Activated CD8-positive, alpha-beta memory T cell treated with anti-CD3 and anti-CD28 coated beads for 36 hours (primary cell): ENCODE results near the gene SP3. TPM values are rescaled to one million over a fixed set of nuclear protein-coding genes. Genes with fewer than 3 reads are reported as not detected.

Source experiments
- CTCF ChIA-PET: fragments of 350-600 bp; sonication (Branson Sonifier 250); formaldehyde crosslinking; loops from one replicate; lab custom pipeline; 2021; ENCODE audit warnings: antibody characterized with exemption; lab: Charles Lee
- POLR2A ChIA-PET: fragments of 350-600 bp; sonication (Branson Sonifier 250); formaldehyde crosslinking; loops from one replicate; lab custom pipeline; 2021; ENCODE audit warnings: antibody characterized with exemption; lab: Charles Lee
- total RNA-seq, 2 experiments: library from RNA; stranded (reverse); gene quantifications; one replicate each; pipeline ENCODE4 v1.2.3, GENCODE V29; 2021

The SP3 gene
- total RNA-seq, 2 experiments from 2014 or later, result 84.8 to 95.5 TPM

DNA sequence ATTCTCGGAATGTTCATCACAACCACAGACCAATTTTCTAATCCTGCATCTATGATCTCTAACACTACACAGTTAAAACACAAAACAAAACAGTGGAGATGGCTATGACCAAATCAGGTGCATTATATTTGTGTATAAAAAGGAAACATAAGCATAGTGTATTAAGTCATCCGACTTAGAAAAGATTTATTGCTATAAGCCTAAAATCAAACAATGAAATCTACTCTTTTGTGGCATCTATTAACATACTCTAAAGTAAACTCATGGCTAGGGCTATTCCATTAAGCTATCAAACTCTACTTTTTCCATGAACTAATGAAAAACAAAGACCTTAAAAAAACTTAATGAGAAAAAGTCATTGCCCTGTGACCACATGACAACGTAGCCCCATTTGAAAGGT lies 8.7 kb downstream of the SP3 start:
- CTCF ChIA-PET, result no interaction called here

GRCh38 chr2:173955867-173956266 lies 9.3 kb downstream of the SP3 start:
- ChIA-PET CTCF (no interaction called here), POLR2A (no interaction called here)

More for the DNA sequence above, 8.7 kb downstream of the SP3 start:
- POLR2A ChIA-PET, result no interaction called here

- POLR2A ChIA-PET, result no interaction called here
- CTCF ChIA-PET, result no interaction called here
Observed at GRCh38 chr2:173955004-173955403, 10.2 kb downstream of the SP3 start.

DNA sequence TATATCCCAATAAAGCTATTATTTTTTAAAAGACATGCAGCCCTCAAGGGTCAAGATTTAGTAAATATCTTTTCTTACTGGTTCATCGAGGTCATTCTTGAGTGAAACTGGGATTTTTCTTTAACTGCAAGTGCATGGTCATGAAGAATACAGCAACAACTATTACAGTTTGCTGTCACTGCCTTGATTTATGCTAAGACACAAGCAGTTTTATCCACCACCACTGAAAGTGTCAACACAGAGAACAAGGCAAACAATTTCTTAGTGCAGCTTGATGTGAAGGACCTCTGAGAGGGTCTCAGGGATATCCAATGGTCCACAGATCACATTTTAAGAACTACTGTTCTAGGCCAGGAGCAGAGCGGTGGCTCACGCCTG lies 12.1 kb downstream of the SP3 start:
- CTCF ChIA-PET, result no interaction called here
- POLR2A ChIA-PET, result no interaction called here

DNA sequence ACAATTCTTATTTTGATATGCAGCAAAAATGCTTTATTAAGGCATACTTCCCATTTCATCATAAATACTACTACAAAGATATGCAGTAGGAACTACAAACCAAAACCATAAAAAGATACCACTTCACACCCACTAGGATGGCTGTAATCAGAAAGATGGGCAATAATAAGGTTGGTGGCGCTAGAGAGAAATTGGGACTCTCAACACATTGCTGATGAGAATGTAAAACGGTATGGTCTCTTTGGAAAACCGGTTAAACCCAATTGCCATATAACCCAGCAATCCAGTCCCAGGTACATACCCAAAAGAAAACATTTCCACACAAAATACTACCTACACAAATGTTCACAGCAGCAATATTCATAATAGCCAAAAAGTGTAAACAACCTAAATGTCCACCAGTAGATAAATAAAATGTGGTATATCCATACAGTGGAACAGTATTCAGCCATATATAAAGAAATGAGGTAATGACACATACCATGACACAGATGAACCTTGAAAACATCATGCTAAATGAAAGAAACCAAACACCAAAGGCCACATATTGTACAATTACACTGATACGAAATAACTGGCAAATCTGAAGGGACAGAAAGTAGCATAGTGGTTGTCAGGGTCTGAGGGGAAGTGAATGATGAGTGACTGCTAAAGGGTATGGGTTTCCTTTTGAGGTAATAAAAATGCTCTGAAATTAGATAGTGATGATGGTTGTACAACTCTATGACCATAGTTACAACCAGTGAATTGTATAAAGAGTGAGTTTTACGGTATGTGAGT lies 12.7 kb downstream of the SP3 start:
- ChIA-PET CTCF (no interaction called here), POLR2A (no interaction called here)

DNA sequence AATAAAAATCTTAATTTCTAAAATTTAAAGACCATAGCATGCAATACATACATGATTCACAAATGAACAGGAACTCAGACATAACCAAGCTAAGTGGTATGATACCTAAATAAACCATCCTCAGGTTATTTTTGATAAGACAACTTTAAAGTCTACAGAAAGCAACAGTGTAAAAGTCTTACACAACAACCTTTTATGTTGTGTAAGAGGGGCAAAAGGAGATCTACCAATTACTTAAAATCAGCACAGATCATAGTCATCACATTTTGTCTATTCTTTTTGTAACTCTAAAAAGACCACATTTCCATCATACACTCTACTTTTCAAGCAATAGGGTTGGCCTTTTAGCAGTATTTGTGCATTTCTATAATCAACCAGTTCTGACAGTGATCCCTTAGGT lies 16.3 kb downstream of the SP3 start:
- ChIA-PET POLR2A (no interaction called here), CTCF (no interaction called here)

DNA sequence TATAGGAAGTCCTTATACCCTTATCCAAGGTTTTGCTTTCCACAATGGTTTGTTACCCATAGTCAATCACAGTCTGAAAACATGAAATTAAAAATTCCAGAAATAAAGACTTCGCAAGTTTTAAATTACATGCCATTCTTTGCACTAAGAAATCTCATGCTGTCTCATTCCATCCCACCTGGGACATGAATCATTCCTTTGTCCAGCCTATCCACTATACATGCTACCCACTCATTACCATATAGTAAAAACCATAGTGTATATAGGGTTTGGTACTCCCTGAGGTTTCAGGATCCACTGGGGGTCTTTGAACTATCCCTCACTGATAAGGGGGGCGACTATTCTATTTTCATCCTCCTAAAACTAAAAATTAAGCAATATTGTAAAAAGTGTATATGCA lies 17.0 kb downstream of the SP3 start:
- ChIA-PET CTCF (no interaction called here), POLR2A (no interaction called here)

DNA sequence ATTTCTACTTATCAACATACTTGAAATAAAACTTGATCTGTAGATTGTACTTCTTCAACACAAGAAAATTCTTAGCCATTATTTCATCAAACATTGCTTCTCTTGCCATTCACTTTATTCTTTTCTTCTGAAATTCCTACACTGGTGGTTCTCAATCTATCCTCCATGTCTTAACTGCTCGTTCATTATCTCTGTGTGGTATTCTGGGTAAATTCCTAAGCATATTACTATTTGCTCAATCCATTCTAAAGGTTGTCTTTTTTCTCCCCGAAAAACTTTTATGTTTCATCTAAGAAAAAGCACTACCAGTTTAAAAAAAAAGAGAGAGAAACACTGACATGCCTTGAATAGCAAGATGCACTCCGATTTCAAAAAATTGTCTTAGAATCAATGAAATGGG lies 18.0 kb downstream of the SP3 start:
- CTCF ChIA-PET, result no interaction called here
- POLR2A ChIA-PET, result no interaction called here

DNA sequence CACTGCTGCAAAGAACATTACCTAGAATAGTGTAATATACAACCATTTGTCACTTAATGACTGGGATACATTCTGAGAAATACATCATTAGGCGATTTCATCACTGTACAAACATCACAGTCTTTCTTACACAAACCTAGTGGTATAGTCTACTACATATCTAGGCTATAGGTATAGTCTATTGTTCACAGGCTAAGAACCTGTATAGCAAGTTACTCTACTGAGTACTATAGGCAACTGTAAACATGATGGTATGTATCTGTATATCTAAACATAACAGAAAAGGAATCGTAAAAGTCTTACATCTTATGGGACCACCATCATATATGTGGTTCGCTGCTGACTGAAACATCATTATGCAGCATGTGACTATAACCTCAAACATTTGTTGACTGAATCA lies 21.4 kb downstream of the SP3 start:
- ChIA-PET CTCF (interaction anchor here (1.0 kb wide), 1 partner anchor 15 kb away, joined by 3 read pairs; no protein-coding TSS in a partner anchor), POLR2A (no interaction called here)

GRCh38 chr2:173942861-173943523 lies 22.2 kb downstream of the SP3 start:
- ChIA-PET CTCF (no interaction called here), POLR2A (no interaction called here)

DNA sequence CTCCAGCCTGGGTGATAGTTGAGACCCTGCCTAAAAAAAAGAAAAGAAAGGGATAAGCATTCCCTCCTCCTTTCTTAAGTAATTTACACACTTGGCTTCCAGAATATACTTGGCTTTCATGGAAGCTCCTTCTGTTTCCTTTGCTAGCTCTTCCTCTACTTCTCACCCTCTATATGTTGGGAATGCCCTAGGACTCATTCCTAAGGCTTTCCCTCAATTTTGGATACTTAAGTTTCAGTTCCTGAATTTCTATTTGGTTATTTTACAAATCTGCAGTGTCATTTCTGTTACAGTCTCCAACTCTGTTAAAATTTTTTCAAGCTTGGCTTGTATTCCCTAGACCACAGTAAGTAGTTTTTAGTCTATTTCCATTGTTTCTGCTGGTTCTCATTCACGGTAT lies 23.6 kb downstream of the SP3 start:
- ChIA-PET POLR2A (no interaction called here), CTCF (no interaction called here)

DNA sequence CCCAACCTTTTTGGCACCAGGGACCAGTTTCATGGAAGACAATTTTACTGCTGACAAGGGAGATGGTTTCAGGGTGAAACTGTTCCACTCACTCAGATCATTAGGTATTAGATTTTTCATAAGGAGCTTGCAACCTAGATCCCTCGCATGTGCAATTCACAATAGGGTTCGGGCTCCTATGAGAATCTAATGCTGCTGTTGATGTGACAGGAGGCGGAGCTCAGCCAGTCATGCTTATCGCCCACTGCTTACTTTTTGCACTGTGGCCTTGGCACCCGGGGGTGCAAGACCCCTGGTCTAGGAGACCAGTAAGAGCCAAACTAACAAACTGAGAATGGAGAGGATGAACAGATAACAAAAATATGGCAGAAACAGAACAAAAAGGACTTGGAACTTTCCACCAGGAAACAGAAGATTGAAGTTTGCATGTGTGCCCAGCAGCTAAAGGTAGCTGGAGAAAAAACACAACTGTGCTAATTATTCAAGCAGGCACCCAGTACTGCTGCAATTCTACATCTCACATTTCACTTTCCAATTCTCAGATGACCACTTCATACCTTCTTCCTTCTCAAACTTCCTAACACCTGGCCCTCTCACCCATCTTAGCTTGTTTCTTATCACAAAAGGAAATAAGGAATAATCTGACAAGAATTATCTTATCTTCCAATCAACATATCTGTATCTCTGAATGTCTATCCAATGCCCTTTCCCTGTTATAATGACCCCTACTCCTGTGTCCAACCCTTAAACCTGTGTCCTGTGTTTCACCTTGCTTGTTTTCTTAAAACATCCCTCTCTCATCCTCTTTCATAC lies 24.8 kb downstream of the SP3 start:
- CTCF ChIA-PET, result interaction anchor here (0.5 to 0.7 kb wide), 2 partner anchors 14 to 38 kb away, joined by 3 to 5 read pairs; no protein-coding TSS in a partner anchor
- POLR2A ChIA-PET, result interaction anchor here (0.6 kb wide), 1 partner anchor 45 kb away, joined by 8 read pairs; no protein-coding TSS in a partner anchor

- POLR2A ChIA-PET, result no interaction called here
- CTCF ChIA-PET, result no interaction called here
Observed at GRCh38 chr2:173938700-173939384, 26.3 kb downstream of the SP3 start.

GRCh38 chr2:173935305-173935704 lies 29.9 kb downstream of the SP3 start:
- ChIA-PET CTCF (interaction anchor here (0.5 kb wide), 1 partner anchor 649 kb away, joined by 3 read pairs; no protein-coding TSS in a partner anchor), POLR2A (no interaction called here)

DNA sequence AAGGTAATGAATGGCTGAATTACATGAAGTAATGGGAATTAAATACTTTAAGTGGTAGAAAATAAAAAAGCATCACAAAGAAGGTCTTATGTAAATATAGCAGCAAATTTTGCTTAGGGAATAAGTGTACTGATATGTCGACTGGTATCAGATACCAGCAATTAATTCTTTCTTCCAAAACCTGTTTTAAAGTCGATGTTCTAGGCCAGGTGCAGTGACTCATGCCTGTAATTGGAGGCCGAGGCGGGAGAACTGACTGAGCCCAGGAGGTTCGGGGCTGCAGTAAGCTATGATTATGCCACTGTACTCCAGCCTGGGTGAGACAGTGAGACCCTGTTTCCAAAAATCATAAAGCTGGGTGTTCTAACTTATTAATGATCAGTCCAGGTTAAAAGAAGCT lies 30.3 kb downstream of the SP3 start:
- POLR2A ChIA-PET, result no interaction called here
- CTCF ChIA-PET, result no interaction called here

DNA sequence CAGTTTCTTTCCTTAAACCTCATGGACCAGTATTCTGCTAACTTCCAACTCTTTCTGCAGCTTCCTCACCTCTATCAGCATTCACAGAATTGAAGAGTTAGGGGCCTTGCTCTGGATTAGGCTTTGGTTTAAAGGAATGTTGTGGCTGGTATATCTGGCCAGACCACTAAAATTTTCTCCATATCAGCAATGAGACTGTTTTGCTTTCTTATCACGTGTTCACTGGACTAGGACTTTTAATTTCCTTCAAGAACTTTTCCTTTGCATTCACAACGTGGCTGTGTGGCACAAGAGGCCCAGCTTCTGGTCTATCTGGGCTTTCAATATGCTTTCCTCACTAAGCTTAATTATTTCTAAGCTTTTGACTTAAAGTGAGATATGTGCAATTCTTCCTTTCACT lies 33.4 kb downstream of the SP3 start:
- ChIA-PET POLR2A (interaction anchor here (0.6 kb wide), 1 partner anchor 27 kb away, joined by 4 read pairs; no protein-coding TSS in a partner anchor), CTCF (no interaction called here)

- POLR2A ChIA-PET, result no interaction called here
- CTCF ChIA-PET, result no interaction called here
Observed at GRCh38 chr2:173929441-173929840, 35.7 kb downstream of the SP3 start.

DNA sequence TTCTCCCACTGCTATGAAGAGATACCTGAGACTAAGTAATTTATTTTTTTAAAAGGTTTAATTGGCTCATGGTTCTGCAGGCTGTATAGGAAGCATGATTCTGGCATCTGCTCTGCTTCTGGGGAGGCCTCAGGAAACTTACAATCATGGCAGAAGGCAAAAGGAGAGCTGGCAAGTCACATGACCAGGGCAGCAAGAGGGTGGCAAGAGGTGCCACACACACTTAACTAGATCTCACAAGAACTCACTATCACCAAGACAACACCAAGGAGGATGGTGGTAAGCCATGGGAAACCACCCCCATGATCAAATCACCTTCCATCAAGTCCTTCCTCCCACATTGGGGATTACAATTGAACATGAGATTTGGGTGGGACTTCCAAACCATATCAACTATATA lies 38.3 kb downstream of the SP3 start:
- POLR2A ChIA-PET, result no interaction called here
- CTCF ChIA-PET, result interaction anchor here (0.8 kb wide), 1 partner anchor 13 kb away, joined by 5 read pairs; no protein-coding TSS in a partner anchor

- CTCF ChIA-PET, result no interaction called here
- POLR2A ChIA-PET, result no interaction called here
Observed at GRCh38 chr2:173924285-173924684, 40.9 kb downstream of the SP3 start.
